ENCODE data around the gene RAI1. TPM values are rescaled to one million over a fixed set of nuclear protein-coding genes. Genes with fewer than 3 reads are reported as not detected.

The RAI1 gene
- total and polyA plus RNA-seq, 2 of the 8 experiments (the other 6 are each of a cell fraction or from before 2014, with no cell fraction given), result 0.39 to 1.2 TPM

DNA sequence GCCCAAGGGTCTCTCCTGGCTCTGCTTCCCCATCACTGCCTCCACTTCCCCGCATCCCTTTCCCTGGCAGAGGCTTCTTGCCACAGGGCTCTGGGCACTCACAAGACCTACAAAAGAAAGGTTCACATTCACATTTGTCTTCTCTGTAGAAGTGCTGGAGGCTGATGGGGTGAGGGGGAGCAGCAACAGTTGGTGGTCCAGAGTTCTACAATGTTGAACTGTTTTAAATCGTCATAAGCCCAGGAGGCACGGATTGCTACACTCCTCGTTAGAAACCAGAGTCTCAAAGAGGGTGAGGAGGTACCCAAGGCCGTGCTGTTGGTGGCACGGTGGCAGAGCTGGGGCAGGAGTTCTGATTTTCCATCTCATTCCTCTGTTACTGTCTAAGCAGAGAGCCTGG, 5.8 kb upstream of the RAI1 start:
- Histone ChIP-seq H2BK5ac (ENCODE audit: low read depth, low read length) (no peak overlapping the region), H3K4me1 (replicated peaks in 1 of 4; ENCODE audit: control insufficient read depth in 3 of 4, insufficient read depth in 4 of 4, low read length in 3 of 4) (peaks cover 4 to 11% (median 6%) of the 10 kb centered on the region in 4 experiments), H3K23ac (ENCODE audit: insufficient read length) (no peak overlapping the region), H3K27ac (ENCODE audit: low read depth, low read length) (no peak overlapping the region), H3K14ac (ENCODE audit: insufficient read length) (no peak overlapping the region), H3K9me3 (ENCODE audit: insufficient read depth in 2 of 2, low read depth in 1 of 2, low read length in 1 of 2) (no peaks in the 10 kb centered on the region), H3K79me2 (ENCODE audit: control insufficient read depth in 1 of 2, insufficient read depth in 2 of 2, low read length in 2 of 2) (no peaks in the 10 kb centered on the region), H3K4ac (replicated peaks; ENCODE audit: insufficient read length, low read depth, low read length) (no peak overlapping the region), H3K23me2 (ENCODE audit: low read depth, low read length) (no peaks in the 10 kb centered on the region), H4K91ac (replicated peaks; ENCODE audit: insufficient read length, low read length) (no peak overlapping the region), H2BK20ac (ENCODE audit: low read length) (no peak overlapping the region), H2AFZ (ENCODE audit: low read length) (no peak overlapping the region), H2BK12ac (ENCODE audit: low read depth, low read length) (0 out of 2 replicates have a peak overlapping the region, but pooled peaks have one; percentile 39), H2BK15ac (ENCODE audit: low read length) (no peak overlapping the region), H2AK5ac (ENCODE audit: low read depth, low read length) (0 out of 2 replicates have a peak overlapping the region, but pooled peaks have one; percentile 6), H3K27me3 (replicated peaks in 1 of 4; ENCODE audit: control insufficient read depth in 3 of 4, extremely low read depth in 1 of 4, insufficient read depth in 3 of 4, low read length in 3 of 4) (peaks cover 16 to 64% (median 56%) of the 10 kb centered on the region in 4 experiments), H4K8ac (ENCODE audit: extremely low read depth, insufficient read depth, low read length) (no peak overlapping the region), H3K4me2 (ENCODE audit: insufficient read depth in 1 of 2, low read depth in 2 of 2, low read length in 2 of 2) (peak overlapping the region; percentile 21 to 39; a peak in 2 of 4 replicates), H3K56ac (replicated peaks; ENCODE audit: insufficient read length, low read depth, low read length) (no peak overlapping the region), H4K5ac (ENCODE audit: insufficient read length, low read depth, low read length) (no peak overlapping the region), H3K18ac (ENCODE audit: extremely low read depth, low read length) (no peak overlapping the region), H2BK120ac (replicated peaks; ENCODE audit: low read depth, low read length) (no peak overlapping the region), H3K4me3 (ENCODE audit: extremely low read depth in 1 of 4, insufficient read depth in 2 of 4, low read depth in 3 of 4, low read length in 4 of 4) (no peak overlapping the region), H3K36me3 (ENCODE audit: control insufficient read depth in 2 of 4, insufficient read depth in 4 of 4, low read length in 3 of 4) (no peaks in the 10 kb centered on the region), H3K9ac (replicated peaks in 1 of 4; ENCODE audit: extremely low read depth in 1 of 4, low read depth in 3 of 4, low read length in 3 of 4) (no peak overlapping the region), H4K20me1 (replicated peaks in 1 of 2; ENCODE audit: control insufficient read depth in 1 of 2, insufficient read depth in 2 of 2, low read length in 2 of 2) (peaks cover under 1 to 1% of the 10 kb centered on the region in 2 experiments), H3K79me1 (ENCODE audit: low read depth, low read length) (no peaks in the 10 kb centered on the region)
- DNase-seq (ENCODE audit: low read depth in 1 of 2, low spot score in 2 of 2) (no peak), FAIRE-seq (no peak)
- 79% methylated on average over 6 of the region's 6 CpGs; no CpG with 5 or more reads in 1 of the 2 experiments for WGBS, 2 experiments (ENCODE audit: extremely low coverage in 1 of 2, insufficient coverage in 1 of 2, insufficient read length in 1 of 2, insufficient replicate concordance in 2 of 2, low coverage in 1 of 2, low lambda C conversion rate in 2 of 2, missing lambda C conversion rate in 1 of 2)
- POLR2A ChIA-PET (ENCODE audit: partially characterized antibody), result interaction anchor here (1.2 to 1.5 kb wide), 3 partner anchors 10 to 106 kb away, joined by 4 to 6 read pairs (median 5); no protein-coding TSS in a partner anchor
- CTCF ChIA-PET (ENCODE audit: partially characterized antibody), result interaction anchor here (0.8 to 1.4 kb wide), 6 partner anchors 9 to 112 kb away, joined by 3 to 4 read pairs (median 4); no protein-coding TSS in a partner anchor
- no peak for TF ChIP-seq PHF8 (conservative IDR thresholded peaks at IDR 0.05; ENCODE audit: low read depth, low read length)
- no peak for TF ChIP-seq HDAC6 (IDR thresholded peaks at IDR 0.05; ENCODE audit: low read depth, low read length)
- no peak for TF ChIP-seq BRCA1 (IDR thresholded peaks at IDR 0.05; ENCODE audit: low read depth, low read length)
- TF ChIP-seq HDAC2 (IDR thresholded peaks at IDR 0.05; ENCODE audit: borderline replicate concordance in 1 of 2, low read depth in 2 of 2, low read length in 2 of 2), result no peak
- TF ChIP-seq KDM4A (IDR thresholded peaks at IDR 0.05; ENCODE audit: low read depth, low read length, severe bottlenecking), result no peak
- TF ChIP-seq, protein P1, sequence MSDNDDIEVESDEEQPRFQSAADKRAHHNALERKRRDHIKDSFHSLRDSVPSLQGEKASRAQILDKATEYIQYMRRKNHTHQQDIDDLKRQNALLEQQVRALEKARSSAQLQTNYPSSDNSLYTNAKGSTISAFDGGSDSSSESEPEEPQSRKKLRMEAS (IDR thresholded peaks at IDR 0.05), result no peak
- TF ChIP-seq, protein P2, sequence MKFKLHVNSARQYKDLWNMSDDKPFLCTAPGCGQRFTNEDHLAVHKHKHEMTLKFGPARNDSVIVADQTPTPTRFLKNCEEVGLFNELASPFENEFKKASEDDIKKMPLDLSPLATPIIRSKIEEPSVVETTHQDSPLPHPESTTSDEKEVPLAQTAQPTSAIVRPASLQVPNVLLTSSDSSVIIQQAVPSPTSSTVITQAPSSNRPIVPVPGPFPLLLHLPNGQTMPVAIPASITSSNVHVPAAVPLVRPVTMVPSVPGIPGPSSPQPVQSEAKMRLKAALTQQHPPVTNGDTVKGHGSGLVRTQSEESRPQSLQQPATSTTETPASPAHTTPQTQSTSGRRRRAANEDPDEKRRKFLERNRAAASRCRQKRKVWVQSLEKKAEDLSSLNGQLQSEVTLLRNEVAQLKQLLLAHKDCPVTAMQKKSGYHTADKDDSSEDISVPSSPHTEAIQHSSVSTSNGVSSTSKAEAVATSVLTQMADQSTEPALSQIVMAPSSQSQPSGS (IDR thresholded peaks at IDR 0.05; ENCODE audit: low read length), result no peak
- TF ChIP-seq MAFK (IDR thresholded peaks at IDR 0.05; ENCODE audit: low read depth, low read length), result no peak
- TF ChIP-seq EP300 (IDR thresholded peaks at IDR 0.05; ENCODE audit: borderline replicate concordance in 1 of 2, low read depth in 2 of 2, low read length in 2 of 2), result no peak
- no peak for TF ChIP-seq CBX8 (IDR thresholded peaks at IDR 0.05; ENCODE audit: borderline replicate concordance, low read depth, low read length)
- TF ChIP-seq POU5F1 (IDR thresholded peaks at IDR 0.05; ENCODE audit: low read depth, low read length), result no peak

All from H1 (cell line).